HEK293 (cell line): ENCODE results near the gene ENKUR.

Source experiments
- PRDM1 ChIP-seq: fragments of 450-650 bp; formaldehyde crosslinking; IDR thresholded peaks from 2 replicates; pipeline ENCODE4; 2016; ENCODE audit warnings: missing biosample characterization, missing genetic modification characterization
- SP2 ChIP-seq: fragments of 450-650 bp; formaldehyde crosslinking; IDR thresholded peaks from 2 replicates; pipeline ENCODE4 v1.5.1; 2016; ENCODE audit warnings: missing biosample characterization, missing genetic modification characterization
- YY1 ChIP-seq: fragments of 450-650 bp; formaldehyde crosslinking; IDR thresholded peaks from 2 replicates; pipeline ENCODE4 v1.5.1; 2018; ENCODE audit warnings: missing biosample characterization, missing genetic modification characterization
- ZNF670 ChIP-seq: fragments of 450-650 bp; formaldehyde crosslinking; IDR thresholded peaks from 2 replicates; pipeline ENCODE4 v1.5.1; 2016; ENCODE audit warnings: missing biosample characterization, missing genetic modification characterization, low read depth
- ZNF777 ChIP-seq: fragments of 450-650 bp; formaldehyde crosslinking; IDR thresholded peaks from 2 replicates; pipeline ENCODE4 v1.5.1; 2017; ENCODE audit warnings: missing biosample characterization, missing genetic modification characterization, borderline replicate concordance
- TF ChIP-seq, protein P1 (sequence below): fragments of 450-650 bp; formaldehyde crosslinking; IDR thresholded peaks from 2 replicates; pipeline ENCODE4 v1.5.1; 2016; ENCODE audit warnings: missing biosample characterization, missing genetic modification characterization

DNA sequence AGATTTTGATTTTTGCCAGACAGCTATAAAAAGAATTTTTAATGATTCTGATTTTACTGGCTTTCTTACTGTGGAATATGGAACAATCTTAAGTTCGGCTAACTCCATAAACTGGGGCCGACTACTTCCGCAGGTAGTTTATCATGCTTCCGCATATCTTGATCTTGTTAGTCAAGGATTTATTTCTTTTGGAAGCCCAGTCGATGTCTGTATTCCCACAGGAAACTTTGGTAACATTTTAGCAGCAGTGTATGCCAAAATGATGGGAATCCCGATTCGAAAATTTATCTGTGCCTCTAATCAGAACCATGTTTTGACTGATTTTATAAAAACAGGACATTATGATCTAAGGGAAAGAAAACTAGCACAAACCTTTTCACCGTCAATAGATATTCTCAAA, 8.6 kb upstream of the ENKUR start:
- TF ChIP-seq PRDM1 (tag by site-specific recombination) (no peak), ZNF777 (tag by site-specific recombination) (no peak), ZNF670 (tag by site-specific recombination) (no peak), YY1 (no peak), SP2 (no peak)
- TF ChIP-seq, protein P1, sequence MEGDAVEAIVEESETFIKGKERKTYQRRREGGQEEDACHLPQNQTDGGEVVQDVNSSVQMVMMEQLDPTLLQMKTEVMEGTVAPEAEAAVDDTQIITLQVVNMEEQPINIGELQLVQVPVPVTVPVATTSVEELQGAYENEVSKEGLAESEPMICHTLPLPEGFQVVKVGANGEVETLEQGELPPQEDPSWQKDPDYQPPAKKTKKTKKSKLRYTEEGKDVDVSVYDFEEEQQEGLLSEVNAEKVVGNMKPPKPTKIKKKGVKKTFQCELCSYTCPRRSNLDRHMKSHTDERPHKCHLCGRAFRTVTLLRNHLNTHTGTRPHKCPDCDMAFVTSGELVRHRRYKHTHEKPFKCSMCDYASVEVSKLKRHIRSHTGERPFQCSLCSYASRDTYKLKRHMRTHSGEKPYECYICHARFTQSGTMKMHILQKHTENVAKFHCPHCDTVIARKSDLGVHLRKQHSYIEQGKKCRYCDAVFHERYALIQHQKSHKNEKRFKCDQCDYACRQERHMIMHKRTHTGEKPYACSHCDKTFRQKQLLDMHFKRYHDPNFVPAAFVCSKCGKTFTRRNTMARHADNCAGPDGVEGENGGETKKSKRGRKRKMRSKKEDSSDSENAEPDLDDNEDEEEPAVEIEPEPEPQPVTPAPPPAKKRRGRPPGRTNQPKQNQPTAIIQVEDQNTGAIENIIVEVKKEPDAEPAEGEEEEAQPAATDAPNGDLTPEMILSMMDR: no peak
